HepG2 (cell line): ENCODE results near the gene CACNG4. TPM values are rescaled to one million over a fixed set of nuclear protein-coding genes. Genes with fewer than 3 reads are reported as not detected.

ENCODE experiments used
- ATAC-seq: fragments of 200-7000 bp; cut with Tn5 transposase; 3 replicates; pipeline ENCODE4 v1.9.1; 2020; ENCODE audit warnings: mild to moderate bottlenecking, moderate library complexity
- BruUV-seq: library from RNA; stranded (reverse); fragments of 400-500 nt; replicated peaks from 2 replicates; lab custom pipeline; 2021; lab: Mats Ljungman, UMichigan
- CTCF ChIA-PET: fragments of 300-600 bp; formaldehyde crosslinking; extraction: SDS; loops from one replicate; lab custom pipeline; 2021; ENCODE audit warnings: low total read pairs, inconsistent platforms, low intra/inter-chr PET ratio; lab: Yijun Ruan, JAX
- POLR2A ChIA-PET: fragments of 350-600 bp; sonication (Branson Sonifier 250); formaldehyde crosslinking; loops from one replicate; lab custom pipeline; 2020; ENCODE audit warnings: antibody characterized with exemption, inconsistent platforms; lab: Yijun Ruan, JAX
- DNase-seq: peaks from one replicate; pipeline ENCODE4 v3.0.0-alpha.2; 2015; ENCODE audit warnings: low spot score
- FAIRE-seq: peaks from 3 replicates; lab custom pipeline; 2011; peaks lifted over from hg19 to GRCh38; lab: Jason Lieb, UNC
- H2AFZ ChIP-seq: one replicate; pipeline ENCODE4 v1.6.1; 2011; ENCODE audit warnings: low read length, inconsistent platforms
- H3K27ac ChIP-seq: fragments of 300-600 bp; 3 replicates; pipeline ENCODE4 v1.8.0; 2011; ENCODE audit warnings: mixed run types, mild to moderate bottlenecking, mixed read lengths, low read length, inconsistent platforms; ENCODE audit not compliant: insufficient read depth; ENCODE audit errors: extremely low read length
- H3K27me3 ChIP-seq, 2 experiments: fragments of 200-600 bp in 1 of 2; 2 replicates in 1 of 2; 3 replicates in 1 of 2; pipeline versions ENCODE4 v1.6.0 to v1.8.0; 2011; ENCODE audit warnings: low read length in 2 of 2, mild to moderate bottlenecking in 2 of 2, moderate library complexity in 2 of 2, inconsistent platforms in 1 of 2; ENCODE audit not compliant: insufficient read depth in 2 of 2, control insufficient read depth in 1 of 2
- H3K36me3 ChIP-seq, 2 experiments: fragments of 200-600 bp in 1 of 2; replicated peaks in 1 of 2; 2 replicates in 1 of 2; 3 replicates in 1 of 2; pipeline versions ENCODE4 v1.5.1 to v1.8.0; 2011; ENCODE audit warnings: low read length in 2 of 2, inconsistent platforms in 1 of 2; ENCODE audit not compliant: insufficient read depth in 2 of 2, control insufficient read depth in 1 of 2
- H3K4me1 ChIP-seq: 2 replicates; pipeline ENCODE4 v1.5.1; 2012; ENCODE audit warnings: low read length, inconsistent platforms; ENCODE audit not compliant: insufficient read depth
- H3K4me2 ChIP-seq: 2 replicates; pipeline ENCODE4 v1.6.0; 2011; ENCODE audit warnings: low read depth, low read length, inconsistent platforms
- H3K4me3 ChIP-seq, 3 experiments: fragments of 200-600 bp in 1 of 3; sonication (generic), shearing (Covaris generic) in 1 of 3; replicated peaks in 1 of 3; 2 replicates each; pipeline ENCODE4 v1.5.1; 2011 to 2016; ENCODE audit warnings: low read length in 3 of 3, inconsistent platforms in 2 of 3, low read depth in 2 of 3, mild to moderate bottlenecking in 2 of 3, control low read depth in 1 of 3, mixed read lengths in 1 of 3; ENCODE audit not compliant: insufficient read depth in 1 of 3
- H3K79me2 ChIP-seq: one replicate; pipeline ENCODE4 v1.6.1; 2011; ENCODE audit warnings: low read length, inconsistent platforms; ENCODE audit not compliant: insufficient read depth
- H3K9ac ChIP-seq: 2 replicates; pipeline ENCODE4 v1.6.0; 2011; ENCODE audit warnings: mild to moderate bottlenecking, low read depth, low read length, inconsistent platforms; ENCODE audit not compliant: insufficient read depth
- H3K9me3 ChIP-seq: 2 replicates; pipeline ENCODE4 v1.5.1; 2012; ENCODE audit warnings: mild to moderate bottlenecking, low read length
- H4K20me1 ChIP-seq: 2 replicates; pipeline ENCODE4 v1.6.0; 2011; ENCODE audit warnings: inconsistent platforms, mild to moderate bottlenecking, low read length, moderate library complexity; ENCODE audit not compliant: insufficient read depth
- CEBPG ChIP-seq: IDR thresholded peaks from 2 replicates; pipeline ENCODE4 v1.6.1; 2016
- FOXJ3 ChIP-seq: sonication (generic); formaldehyde crosslinking; IDR thresholded peaks from 2 replicates; pipeline ENCODE4 v1.4.0; 2020; ENCODE audit warnings: missing genetic modification reagents, mild to moderate bottlenecking, borderline replicate concordance
- PAWR ChIP-seq: sonication (generic); formaldehyde crosslinking; IDR thresholded peaks from 2 replicates; pipeline ENCODE4 v1.4.0; 2020; ENCODE audit warnings: missing genetic modification reagents, mild to moderate bottlenecking, borderline replicate concordance
- PHF21A ChIP-seq: sonication (generic); formaldehyde crosslinking; IDR thresholded peaks from 2 replicates; pipeline ENCODE4 v1.5.0; 2020; ENCODE audit warnings: mild to moderate bottlenecking, missing genetic modification reagents
- RNF2 ChIP-seq: fragments of 450-650 bp; conservative IDR thresholded peaks from 2 replicates; pipeline ENCODE4 v1.6.1; 2016; ENCODE audit warnings: low read depth
- TAF1 ChIP-seq: sonication (generic); formaldehyde crosslinking; IDR thresholded peaks from 2 replicates; pipeline ENCODE4 v1.4.0; 2020; ENCODE audit warnings: missing genetic modification reagents
- YEATS2 ChIP-seq: sonication (generic); formaldehyde crosslinking; IDR thresholded peaks from 2 replicates; pipeline ENCODE4 v1.4.0; 2020; ENCODE audit warnings: missing genetic modification reagents, borderline replicate concordance
- ZNF101 ChIP-seq: sonication (generic); formaldehyde crosslinking; IDR thresholded peaks from 2 replicates; pipeline ENCODE4 v1.4.0; 2020; ENCODE audit warnings: mild to moderate bottlenecking, low read depth, missing genetic modification reagents, borderline replicate concordance
- ZNF44 ChIP-seq: sonication (generic); formaldehyde crosslinking; IDR thresholded peaks from 2 replicates; pipeline ENCODE4 v1.5.1; 2020; ENCODE audit warnings: mild to moderate bottlenecking, missing genetic modification reagents
- ZNF790 ChIP-seq: sonication (generic); formaldehyde crosslinking; IDR thresholded peaks from 2 replicates; pipeline ENCODE4 v1.8.0; 2022; ENCODE audit warnings: missing genetic modification reagents, mild to moderate bottlenecking, borderline replicate concordance
- WGBS: methylation state at CpG from one replicate; pipeline ENCODE4 v1.1.6; 2017; ENCODE audit warnings: low lambda C conversion rate; 5-methylcytosine and 5-hydroxymethylcytosine counted together
- in situ Hi-C: cut with HindIII; loops from 2 replicates; pipeline ENCODE4 v1.10.0; 2017; ENCODE audit warnings: low pct_unique_long_range_greater_than_20kb; ENCODE audit not compliant: extremely low pct_ligation_motif_present
- intact Hi-C: fragments of 100-400 bp; cut with micrococcal nuclease; formaldehyde crosslinking; loops from one replicate; pipeline ENCODE4 v1.10.0; 2022; ENCODE audit not compliant: unreplicated experiment
- polyA plus RNA-seq, 8 experiments: library from polyadenylated mRNA; depleted of rRNA in 3 of 8; stranded (reverse) in 7 of 8; unstranded in 1 of 8; fragments of >200 nt; fragmentation: Illumina TruSeq in 4 of 8; extraction: Trizol in 4 of 8; gene quantifications; 2 replicates each; pipeline versions ENCODE4 v1.2.1 to v1.2.3, GENCODE V29; 2011 to 2016; ENCODE audit warnings: low read depth in 4 of 8, missing spikeins in 1 of 8, mixed read lengths in 1 of 8; ENCODE audit not compliant: insufficient read depth in 1 of 8
- total RNA-seq, 5 experiments: library from RNA; depleted of rRNA; stranded (reverse); fragments of >200 nt; fragmentation: Illumina TruSeq; extraction: Trizol; gene quantifications; 2 replicates each; pipeline ENCODE4 v1.2.3, GENCODE V29; 2016; ENCODE audit warnings: low read depth in 1 of 5
- TF ChIP-seq, protein P1 (sequence below): sonication (generic); formaldehyde crosslinking; IDR thresholded peaks from 2 replicates; pipeline ENCODE4 v1.9.0; 2021; ENCODE audit warnings: mild to moderate bottlenecking, missing genetic modification reagents
- TF ChIP-seq, protein P2 (sequence below): sonication (generic); formaldehyde crosslinking; IDR thresholded peaks from 2 replicates; pipeline ENCODE4 v1.4.0; 2020; ENCODE audit warnings: mild to moderate bottlenecking, missing genetic modification reagents, borderline replicate concordance
- TF ChIP-seq, protein P3 (sequence below): sonication (generic); formaldehyde crosslinking; IDR thresholded peaks from 2 replicates; pipeline ENCODE4 v1.5.1; 2020; ENCODE audit warnings: mild to moderate bottlenecking, moderate library complexity, missing genetic modification reagents

CACNG4 gene
- total and polyA plus RNA-seq, 2 of the 13 experiments (the other 11 are each of a cell fraction or from before 2014, with no cell fraction given) = 0.09 TPM

DNA sequence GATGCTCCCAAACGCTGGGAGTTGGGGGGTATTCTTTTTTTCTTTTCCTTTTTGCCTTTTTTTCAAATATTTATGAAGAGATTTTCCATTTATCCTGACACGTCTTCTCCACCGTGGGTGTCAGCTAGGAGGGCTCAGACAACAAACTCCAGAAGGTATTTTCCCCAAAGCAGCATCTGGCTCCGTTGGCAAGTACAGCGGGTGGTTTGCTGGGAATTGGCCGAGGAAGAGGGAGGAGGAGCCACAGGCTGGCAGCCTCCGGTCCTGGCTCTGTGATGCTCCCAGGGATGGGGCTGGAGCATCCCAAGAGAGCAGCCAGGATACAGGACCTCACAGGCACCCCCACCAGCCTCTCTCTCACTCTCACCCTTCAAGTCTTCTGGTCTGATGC, 10.9 kb upstream of the CACNG4 start:
- Histone ChIP-seq H2AFZ (no peak overlapping the region), H3K4me1 (peaks cover 40% of the 10 kb centered on the region), H3K4me3 (no peak overlapping the region), H3K9me3 (no peaks in the 10 kb centered on the region), H3K79me2 (no peaks in the 10 kb centered on the region), H3K4me2 (no peak overlapping the region), H3K9ac (no peak overlapping the region), H3K27ac (no peak overlapping the region), H3K36me3 (no peaks in the 10 kb centered on the region), H3K27me3 (peaks cover 0 to 16% of the 10 kb centered on the region in 2 experiments; a peak in 2 of 5 replicates), H4K20me1 (no peaks in the 10 kb centered on the region)
- no TSS peak for BruUV-seq
- intact Hi-C loops = no loop called here
- ChIA-PET CTCF (no interaction called here), POLR2A (no interaction called here)
- in situ Hi-C loops = no loop called here
- DNase-seq = no peak
- FAIRE-seq = no peak
- no peak for ATAC-seq
- WGBS = 47% methylated on average over 7 of the region's 7 CpGs
- TF ChIP-seq, protein P1, sequence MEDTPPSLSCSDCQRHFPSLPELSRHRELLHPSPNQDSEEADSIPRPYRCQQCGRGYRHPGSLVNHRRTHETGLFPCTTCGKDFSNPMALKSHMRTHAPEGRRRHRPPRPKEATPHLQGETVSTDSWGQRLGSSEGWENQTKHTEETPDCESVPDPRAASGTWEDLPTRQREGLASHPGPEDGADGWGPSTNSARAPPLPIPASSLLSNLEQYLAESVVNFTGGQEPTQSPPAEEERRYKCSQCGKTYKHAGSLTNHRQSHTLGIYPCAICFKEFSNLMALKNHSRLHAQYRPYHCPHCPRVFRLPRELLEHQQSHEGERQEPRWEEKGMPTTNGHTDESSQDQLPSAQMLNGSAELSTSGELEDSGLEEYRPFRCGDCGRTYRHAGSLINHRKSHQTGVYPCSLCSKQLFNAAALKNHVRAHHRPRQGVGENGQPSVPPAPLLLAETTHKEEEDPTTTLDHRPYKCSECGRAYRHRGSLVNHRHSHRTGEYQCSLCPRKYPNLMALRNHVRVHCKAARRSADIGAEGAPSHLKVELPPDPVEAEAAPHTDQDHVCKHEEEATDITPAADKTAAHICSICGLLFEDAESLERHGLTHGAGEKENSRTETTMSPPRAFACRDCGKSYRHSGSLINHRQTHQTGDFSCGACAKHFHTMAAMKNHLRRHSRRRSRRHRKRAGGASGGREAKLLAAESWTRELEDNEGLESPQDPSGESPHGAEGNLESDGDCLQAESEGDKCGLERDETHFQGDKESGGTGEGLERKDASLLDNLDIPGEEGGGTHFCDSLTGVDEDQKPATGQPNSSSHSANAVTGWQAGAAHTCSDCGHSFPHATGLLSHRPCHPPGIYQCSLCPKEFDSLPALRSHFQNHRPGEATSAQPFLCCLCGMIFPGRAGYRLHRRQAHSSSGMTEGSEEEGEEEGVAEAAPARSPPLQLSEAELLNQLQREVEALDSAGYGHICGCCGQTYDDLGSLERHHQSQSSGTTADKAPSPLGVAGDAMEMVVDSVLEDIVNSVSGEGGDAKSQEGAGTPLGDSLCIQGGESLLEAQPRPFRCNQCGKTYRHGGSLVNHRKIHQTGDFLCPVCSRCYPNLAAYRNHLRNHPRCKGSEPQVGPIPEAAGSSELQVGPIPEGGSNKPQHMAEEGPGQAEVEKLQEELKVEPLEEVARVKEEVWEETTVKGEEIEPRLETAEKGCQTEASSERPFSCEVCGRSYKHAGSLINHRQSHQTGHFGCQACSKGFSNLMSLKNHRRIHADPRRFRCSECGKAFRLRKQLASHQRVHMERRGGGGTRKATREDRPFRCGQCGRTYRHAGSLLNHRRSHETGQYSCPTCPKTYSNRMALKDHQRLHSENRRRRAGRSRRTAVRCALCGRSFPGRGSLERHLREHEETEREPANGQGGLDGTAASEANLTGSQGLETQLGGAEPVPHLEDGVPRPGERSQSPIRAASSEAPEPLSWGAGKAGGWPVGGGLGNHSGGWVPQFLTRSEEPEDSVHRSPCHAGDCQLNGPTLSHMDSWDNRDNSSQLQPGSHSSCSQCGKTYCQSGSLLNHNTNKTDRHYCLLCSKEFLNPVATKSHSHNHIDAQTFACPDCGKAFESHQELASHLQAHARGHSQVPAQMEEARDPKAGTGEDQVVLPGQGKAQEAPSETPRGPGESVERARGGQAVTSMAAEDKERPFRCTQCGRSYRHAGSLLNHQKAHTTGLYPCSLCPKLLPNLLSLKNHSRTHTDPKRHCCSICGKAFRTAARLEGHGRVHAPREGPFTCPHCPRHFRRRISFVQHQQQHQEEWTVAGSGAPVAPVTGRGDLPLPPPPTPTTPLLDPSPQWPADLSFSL (CRISPR knock-in tag) = no peak
- TF ChIP-seq ZNF790 (CRISPR knock-in tag) (no peak), TAF1 (CRISPR knock-in tag) (no peak), RNF2 (no peak), ZNF44 (CRISPR knock-in tag) (no peak), PHF21A (no peak), ZNF101 (no peak), PAWR (no peak), FOXJ3 (no peak), CEBPG (CRISPR knock-in tag) (no peak), YEATS2 (CRISPR knock-in tag) (no peak)
- TF ChIP-seq, protein P2, sequence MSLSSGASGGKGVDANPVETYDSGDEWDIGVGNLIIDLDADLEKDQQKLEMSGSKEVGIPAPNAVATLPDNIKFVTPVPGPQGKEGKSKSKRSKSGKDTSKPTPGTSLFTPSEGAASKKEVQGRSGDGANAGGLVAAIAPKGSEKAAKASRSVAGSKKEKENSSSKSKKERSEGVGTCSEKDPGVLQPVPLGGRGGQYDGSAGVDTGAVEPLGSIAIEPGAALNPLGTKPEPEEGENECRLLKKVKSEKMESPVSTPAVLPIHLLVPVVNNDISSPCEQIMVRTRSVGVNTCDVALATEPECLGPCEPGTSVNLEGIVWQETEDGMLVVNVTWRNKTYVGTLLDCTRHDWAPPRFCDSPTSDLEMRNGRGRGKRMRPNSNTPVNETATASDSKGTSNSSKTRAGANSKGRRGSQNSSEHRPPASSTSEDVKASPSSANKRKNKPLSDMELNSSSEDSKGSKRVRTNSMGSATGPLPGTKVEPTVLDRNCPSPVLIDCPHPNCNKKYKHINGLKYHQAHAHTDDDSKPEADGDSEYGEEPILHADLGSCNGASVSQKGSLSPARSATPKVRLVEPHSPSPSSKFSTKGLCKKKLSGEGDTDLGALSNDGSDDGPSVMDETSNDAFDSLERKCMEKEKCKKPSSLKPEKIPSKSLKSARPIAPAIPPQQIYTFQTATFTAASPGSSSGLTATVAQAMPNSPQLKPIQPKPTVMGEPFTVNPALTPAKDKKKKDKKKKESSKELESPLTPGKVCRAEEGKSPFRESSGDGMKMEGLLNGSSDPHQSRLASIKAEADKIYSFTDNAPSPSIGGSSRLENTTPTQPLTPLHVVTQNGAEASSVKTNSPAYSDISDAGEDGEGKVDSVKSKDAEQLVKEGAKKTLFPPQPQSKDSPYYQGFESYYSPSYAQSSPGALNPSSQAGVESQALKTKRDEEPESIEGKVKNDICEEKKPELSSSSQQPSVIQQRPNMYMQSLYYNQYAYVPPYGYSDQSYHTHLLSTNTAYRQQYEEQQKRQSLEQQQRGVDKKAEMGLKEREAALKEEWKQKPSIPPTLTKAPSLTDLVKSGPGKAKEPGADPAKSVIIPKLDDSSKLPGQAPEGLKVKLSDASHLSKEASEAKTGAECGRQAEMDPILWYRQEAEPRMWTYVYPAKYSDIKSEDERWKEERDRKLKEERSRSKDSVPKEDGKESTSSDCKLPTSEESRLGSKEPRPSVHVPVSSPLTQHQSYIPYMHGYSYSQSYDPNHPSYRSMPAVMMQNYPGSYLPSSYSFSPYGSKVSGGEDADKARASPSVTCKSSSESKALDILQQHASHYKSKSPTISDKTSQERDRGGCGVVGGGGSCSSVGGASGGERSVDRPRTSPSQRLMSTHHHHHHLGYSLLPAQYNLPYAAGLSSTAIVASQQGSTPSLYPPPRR (CRISPR knock-in tag) = no peak
- TF ChIP-seq, protein P3, sequence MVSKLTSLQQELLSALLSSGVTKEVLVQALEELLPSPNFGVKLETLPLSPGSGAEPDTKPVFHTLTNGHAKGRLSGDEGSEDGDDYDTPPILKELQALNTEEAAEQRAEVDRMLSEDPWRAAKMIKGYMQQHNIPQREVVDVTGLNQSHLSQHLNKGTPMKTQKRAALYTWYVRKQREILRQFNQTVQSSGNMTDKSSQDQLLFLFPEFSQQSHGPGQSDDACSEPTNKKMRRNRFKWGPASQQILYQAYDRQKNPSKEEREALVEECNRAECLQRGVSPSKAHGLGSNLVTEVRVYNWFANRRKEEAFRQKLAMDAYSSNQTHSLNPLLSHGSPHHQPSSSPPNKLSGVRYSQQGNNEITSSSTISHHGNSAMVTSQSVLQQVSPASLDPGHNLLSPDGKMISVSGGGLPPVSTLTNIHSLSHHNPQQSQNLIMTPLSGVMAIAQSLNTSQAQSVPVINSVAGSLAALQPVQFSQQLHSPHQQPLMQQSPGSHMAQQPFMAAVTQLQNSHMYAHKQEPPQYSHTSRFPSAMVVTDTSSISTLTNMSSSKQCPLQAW (CRISPR knock-in tag) = no peak
